ENCODE data around the gene MORN1. TPM values are rescaled to one million over a fixed set of nuclear protein-coding genes. Genes with fewer than 3 reads are reported as not detected.

MORN1 gene
- total and polyA plus RNA-seq, 3 donors from 2014 or later = 30.4 to 34.5 (median 30.9) TPM

- Histone ChIP-seq H3K4me3 (no peak overlapping the region), H3K4me1 (peaks cover 59% of the 10 kb centered on the region), H3K27ac (peak overlapping the region; percentile 82 to 93), H3K27me3 (no peaks in the 10 kb centered on the region), H3K9me3 (no peaks in the 10 kb centered on the region), H3K36me3 (ENCODE audit: low read depth, missing control alignments) (no peaks in the 10 kb centered on the region)
- intact Hi-C loops (cut with DNase I; ENCODE audit: low total_unique reads) = loop anchor here (10.0 kb wide), 1 partner anchor 107 kb away; no protein-coding TSS in a partner anchor
- WGBS, 2 donors = 32 to 40% methylated on average over 1 to 10 of the region's 10 CpGs
- TF ChIP-seq CTCF (IDR thresholded peaks at IDR 0.05) (no peak), POLR2A (IDR thresholded peaks at IDR 0.05) (no peak)
- no peak for DNase-seq
These were observed 79.2 kb downstream of the MORN1 start for GRCh38 chr1:2312160-2312514.

- H3K4me3 ChIP-seq = no peak overlapping the region
- intact Hi-C loops (cut with DNase I; ENCODE audit: low total_unique reads) = loop anchor here (10.0 kb wide), 1 partner anchor 107 kb away; no protein-coding TSS in a partner anchor
- peaks cover 56% of the 10 kb centered on the region for H3K4me1 ChIP-seq
- 54 to 59% methylated on average over 17 to 18 of the region's 21 CpGs for WGBS, 2 donors
- no peaks in the 10 kb centered on the region for H3K36me3 ChIP-seq (ENCODE audit: low read depth, missing control alignments)
- no peaks in the 10 kb centered on the region for H3K27me3 ChIP-seq
- peak in 2 of 3 experiments; percentile 29 to 34 for TF ChIP-seq CTCF (IDR thresholded peaks at IDR 0.05)
- no peak for TF ChIP-seq POLR2A (IDR thresholded peaks at IDR 0.05)
- no peaks in the 10 kb centered on the region for H3K9me3 ChIP-seq
- peak overlapping the region; percentile 21 to 93 for H3K27ac ChIP-seq
- DNase-seq = peak; percentile 54
These were observed 79.9 kb downstream of the MORN1 start for GRCh38 chr1:2311184-2312032.

- WGBS, 2 donors = 66% methylated on average over 18 to 27 of the region's 28 CpGs
- DNase-seq = peak; percentile 77
- peaks cover 47% of the 10 kb centered on the region for H3K4me1 ChIP-seq
- no peaks in the 10 kb centered on the region for H3K9me3 ChIP-seq
- H3K27ac ChIP-seq = peak overlapping the region; percentile 3 to 93
- H3K36me3 ChIP-seq (ENCODE audit: low read depth, missing control alignments) = no peaks in the 10 kb centered on the region
- H3K4me3 ChIP-seq = no peak overlapping the region
- TF ChIP-seq CTCF (IDR thresholded peaks at IDR 0.05) = no peak
- H3K27me3 ChIP-seq = no peaks in the 10 kb centered on the region
- intact Hi-C loops (cut with DNase I; ENCODE audit: low total_unique reads) = loop anchor here (10.0 kb wide), 1 partner anchor 106 kb away; no protein-coding TSS in a partner anchor
These were observed 80.8 kb downstream of the MORN1 start for GRCh38 chr1:2310332-2311183.

- no peak overlapping the region for H3K27ac ChIP-seq
- H3K4me3 ChIP-seq = no peak overlapping the region
- H3K4me1 ChIP-seq = peaks cover 42% of the 10 kb centered on the region
- no peaks in the 10 kb centered on the region for H3K27me3 ChIP-seq
- H3K36me3 ChIP-seq (ENCODE audit: low read depth, missing control alignments) = no peaks in the 10 kb centered on the region
- 90 to 92% methylated on average over 7 to 20 of the region's 20 CpGs for WGBS, 2 donors
- H3K9me3 ChIP-seq = no peaks in the 10 kb centered on the region
- TF ChIP-seq CTCF (IDR thresholded peaks at IDR 0.05) (no peak), POLR2A (IDR thresholded peaks at IDR 0.05) (no peak)
- DNase-seq = no peak
- intact Hi-C loops (cut with DNase I; ENCODE audit: low total_unique reads) = loop anchor here (5.0 kb wide), 1 partner anchor 77 kb away; no protein-coding TSS in a partner anchor
These were observed 82.5 kb downstream of the MORN1 start for GRCh38 chr1:2308844-2309243.

Data from testis (tissue), 3 donors.